WTC11 (cell line): ENCODE results near the gene TFF1. TPM values are rescaled to one million over a fixed set of nuclear protein-coding genes. Genes with fewer than 3 reads are reported as not detected.

ENCODE experiments used
- ATAC-seq: fragments of 200-7000 bp; cut with Tn5 transposase; 2 replicates; pipeline ENCODE4 v1.10.0; 2021; ENCODE audit warnings: mild to moderate bottlenecking, moderate library complexity
- CTCF ChIA-PET: fragments of 300-600 bp; sonication (Branson Sonifier 250); formaldehyde crosslinking; loops from one replicate; lab custom pipeline; 2021; ENCODE audit warnings: antibody characterized with exemption; lab: Charles Lee
- POLR2A ChIA-PET: fragments of 350-600 bp; sonication (Branson Sonifier 250); formaldehyde crosslinking; loops from one replicate; lab custom pipeline; 2021; ENCODE audit warnings: antibody characterized with exemption; lab: Charles Lee
- DNase-seq: peaks from one replicate; pipeline ENCODE4 v3.0.0; 2021; ENCODE audit warnings: low spot score
- H3K27ac Mint-ChIP-seq: 2 replicates; pipeline ENCODE4 v1.8.0; 2021; ENCODE audit warnings: mixed read lengths
- H3K27me3 Mint-ChIP-seq: 2 replicates; pipeline ENCODE4 v1.8.0; 2021; ENCODE audit warnings: low read depth, mild to moderate bottlenecking, moderate library complexity, mixed read lengths
- H3K36me3 Mint-ChIP-seq: 2 replicates; pipeline ENCODE4 v1.8.0; 2021; ENCODE audit warnings: mixed read lengths
- H3K4me1 Mint-ChIP-seq: 2 replicates; pipeline ENCODE4 v1.8.0; 2022; ENCODE audit warnings: mixed read lengths
- H3K4me3 Mint-ChIP-seq: 2 replicates; pipeline ENCODE4 v1.8.0; 2021; ENCODE audit warnings: mild to moderate bottlenecking, moderate library complexity, mixed read lengths
- H3K9me3 Mint-ChIP-seq: 2 replicates; pipeline ENCODE4 v1.8.0; 2021; ENCODE audit warnings: mixed read lengths
- FOXJ3 ChIP-seq: sonication (generic); formaldehyde crosslinking; IDR thresholded peaks from 2 replicates; pipeline ENCODE4 v1.9.0; 2021; ENCODE audit warnings: missing genetic modification reagents, mild to moderate bottlenecking, borderline replicate concordance
- HMGXB4 ChIP-seq: sonication (generic); formaldehyde crosslinking; IDR thresholded peaks from 2 replicates; pipeline ENCODE4 v1.8.1; 2023; ENCODE audit warnings: mild to moderate bottlenecking, moderate library complexity, missing genetic modification reagents
- NFE2L1 ChIP-seq: sonication (generic); formaldehyde crosslinking; IDR thresholded peaks from 2 replicates; pipeline ENCODE4 v1.8.1; 2023; ENCODE audit warnings: missing genetic modification reagents
- SMAD3 ChIP-seq: sonication (generic); formaldehyde crosslinking; IDR thresholded peaks from 2 replicates; pipeline ENCODE4 v1.8.0; 2022; ENCODE audit warnings: missing genetic modification reagents, mild to moderate bottlenecking, borderline replicate concordance
- SMAD4 ChIP-seq: sonication (generic); formaldehyde crosslinking; IDR thresholded peaks from 2 replicates; pipeline ENCODE4 v1.8.0; 2022; ENCODE audit warnings: mild to moderate bottlenecking, missing genetic modification reagents
- TEAD1 ChIP-seq: sonication (generic); formaldehyde crosslinking; IDR thresholded peaks from 2 replicates; pipeline ENCODE4 v1.8.0; 2022; ENCODE audit warnings: mild to moderate bottlenecking, missing genetic modification reagents
- TP53 ChIP-seq: sonication (generic); formaldehyde crosslinking; IDR thresholded peaks from 2 replicates; pipeline ENCODE4 v1.8.1; 2023; ENCODE audit warnings: mild to moderate bottlenecking, missing genetic modification reagents
- ZNF138 ChIP-seq: sonication (generic); formaldehyde crosslinking; conservative IDR thresholded peaks from 2 replicates; pipeline ENCODE4 v1.8.1; 2022; ENCODE audit warnings: mild to moderate bottlenecking, moderate library complexity, missing genetic modification reagents
- ZNF512 ChIP-seq: sonication (generic); formaldehyde crosslinking; IDR thresholded peaks from 2 replicates; pipeline ENCODE4 v1.8.1; 2022; ENCODE audit warnings: missing genetic modification reagents, borderline replicate concordance
- total RNA-seq: library from RNA; stranded (reverse); gene quantifications from 3 replicates; pipeline ENCODE4 v1.2.3, GENCODE V29; 2021
- TF ChIP-seq, protein P1 (sequence below): sonication (generic); formaldehyde crosslinking; IDR thresholded peaks from 2 replicates; pipeline ENCODE4 v1.8.0; 2022; ENCODE audit warnings: missing genetic modification reagents
- TF ChIP-seq, protein P2 (sequence below): sonication (generic); formaldehyde crosslinking; IDR thresholded peaks from 2 replicates; pipeline ENCODE4 v1.8.1; 2023; ENCODE audit warnings: mild to moderate bottlenecking, missing genetic modification reagents, moderate library complexity
- TF ChIP-seq, protein P3 (sequence below): fragments of 250-450 bp; sonication (Bioruptor Pico); IDR thresholded peaks from 2 replicates; pipeline ENCODE4 v1.9.0; 2021; ENCODE audit warnings: mild to moderate bottlenecking, borderline replicate concordance
- TF ChIP-seq, protein P4 (sequence below): sonication (generic); formaldehyde crosslinking; IDR thresholded peaks from 2 replicates; pipeline ENCODE4 v1.8.1; 2023; ENCODE audit warnings: mild to moderate bottlenecking, missing genetic modification reagents

The TFF1 gene
- total RNA-seq, 1 experiment from 2014 or later: 0.81 TPM

- H3K36me3 Mint-ChIP-seq: no peaks in the 10 kb centered on the region
- TF ChIP-seq HMGXB4 (CRISPR knock-in tag) (no peak), NFE2L1 (no peak), TP53 (CRISPR knock-in tag) (no peak), FOXJ3 (CRISPR knock-in tag) (no peak), SMAD3 (no peak), ZNF138 (CRISPR knock-in tag) (no peak), TEAD1 (no peak), ZNF512 (CRISPR knock-in tag) (no peak), SMAD4 (CRISPR knock-in tag) (no peak)
- TF ChIP-seq, protein P1, sequence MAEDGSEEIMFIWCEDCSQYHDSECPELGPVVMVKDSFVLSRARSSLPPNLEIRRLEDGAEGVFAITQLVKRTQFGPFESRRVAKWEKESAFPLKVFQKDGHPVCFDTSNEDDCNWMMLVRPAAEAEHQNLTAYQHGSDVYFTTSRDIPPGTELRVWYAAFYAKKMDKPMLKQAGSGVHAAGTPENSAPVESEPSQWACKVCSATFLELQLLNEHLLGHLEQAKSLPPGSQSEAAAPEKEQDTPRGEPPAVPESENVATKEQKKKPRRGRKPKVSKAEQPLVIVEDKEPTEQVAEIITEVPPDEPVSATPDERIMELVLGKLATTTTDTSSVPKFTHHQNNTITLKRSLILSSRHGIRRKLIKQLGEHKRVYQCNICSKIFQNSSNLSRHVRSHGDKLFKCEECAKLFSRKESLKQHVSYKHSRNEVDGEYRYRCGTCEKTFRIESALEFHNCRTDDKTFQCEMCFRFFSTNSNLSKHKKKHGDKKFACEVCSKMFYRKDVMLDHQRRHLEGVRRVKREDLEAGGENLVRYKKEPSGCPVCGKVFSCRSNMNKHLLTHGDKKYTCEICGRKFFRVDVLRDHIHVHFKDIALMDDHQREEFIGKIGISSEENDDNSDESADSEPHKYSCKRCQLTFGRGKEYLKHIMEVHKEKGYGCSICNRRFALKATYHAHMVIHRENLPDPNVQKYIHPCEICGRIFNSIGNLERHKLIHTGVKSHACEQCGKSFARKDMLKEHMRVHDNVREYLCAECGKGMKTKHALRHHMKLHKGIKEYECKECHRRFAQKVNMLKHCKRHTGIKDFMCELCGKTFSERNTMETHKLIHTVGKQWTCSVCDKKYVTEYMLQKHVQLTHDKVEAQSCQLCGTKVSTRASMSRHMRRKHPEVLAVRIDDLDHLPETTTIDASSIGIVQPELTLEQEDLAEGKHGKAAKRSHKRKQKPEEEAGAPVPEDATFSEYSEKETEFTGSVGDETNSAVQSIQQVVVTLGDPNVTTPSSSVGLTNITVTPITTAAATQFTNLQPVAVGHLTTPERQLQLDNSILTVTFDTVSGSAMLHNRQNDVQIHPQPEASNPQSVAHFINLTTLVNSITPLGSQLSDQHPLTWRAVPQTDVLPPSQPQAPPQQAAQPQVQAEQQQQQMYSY (CRISPR knock-in tag): no peak
- TF ChIP-seq, protein P2, sequence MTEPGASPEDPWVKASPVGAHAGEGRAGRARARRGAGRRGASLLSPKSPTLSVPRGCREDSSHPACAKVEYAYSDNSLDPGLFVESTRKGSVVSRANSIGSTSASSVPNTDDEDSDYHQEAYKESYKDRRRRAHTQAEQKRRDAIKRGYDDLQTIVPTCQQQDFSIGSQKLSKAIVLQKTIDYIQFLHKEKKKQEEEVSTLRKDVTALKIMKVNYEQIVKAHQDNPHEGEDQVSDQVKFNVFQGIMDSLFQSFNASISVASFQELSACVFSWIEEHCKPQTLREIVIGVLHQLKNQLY: no peak
- TF ChIP-seq, protein P3, sequence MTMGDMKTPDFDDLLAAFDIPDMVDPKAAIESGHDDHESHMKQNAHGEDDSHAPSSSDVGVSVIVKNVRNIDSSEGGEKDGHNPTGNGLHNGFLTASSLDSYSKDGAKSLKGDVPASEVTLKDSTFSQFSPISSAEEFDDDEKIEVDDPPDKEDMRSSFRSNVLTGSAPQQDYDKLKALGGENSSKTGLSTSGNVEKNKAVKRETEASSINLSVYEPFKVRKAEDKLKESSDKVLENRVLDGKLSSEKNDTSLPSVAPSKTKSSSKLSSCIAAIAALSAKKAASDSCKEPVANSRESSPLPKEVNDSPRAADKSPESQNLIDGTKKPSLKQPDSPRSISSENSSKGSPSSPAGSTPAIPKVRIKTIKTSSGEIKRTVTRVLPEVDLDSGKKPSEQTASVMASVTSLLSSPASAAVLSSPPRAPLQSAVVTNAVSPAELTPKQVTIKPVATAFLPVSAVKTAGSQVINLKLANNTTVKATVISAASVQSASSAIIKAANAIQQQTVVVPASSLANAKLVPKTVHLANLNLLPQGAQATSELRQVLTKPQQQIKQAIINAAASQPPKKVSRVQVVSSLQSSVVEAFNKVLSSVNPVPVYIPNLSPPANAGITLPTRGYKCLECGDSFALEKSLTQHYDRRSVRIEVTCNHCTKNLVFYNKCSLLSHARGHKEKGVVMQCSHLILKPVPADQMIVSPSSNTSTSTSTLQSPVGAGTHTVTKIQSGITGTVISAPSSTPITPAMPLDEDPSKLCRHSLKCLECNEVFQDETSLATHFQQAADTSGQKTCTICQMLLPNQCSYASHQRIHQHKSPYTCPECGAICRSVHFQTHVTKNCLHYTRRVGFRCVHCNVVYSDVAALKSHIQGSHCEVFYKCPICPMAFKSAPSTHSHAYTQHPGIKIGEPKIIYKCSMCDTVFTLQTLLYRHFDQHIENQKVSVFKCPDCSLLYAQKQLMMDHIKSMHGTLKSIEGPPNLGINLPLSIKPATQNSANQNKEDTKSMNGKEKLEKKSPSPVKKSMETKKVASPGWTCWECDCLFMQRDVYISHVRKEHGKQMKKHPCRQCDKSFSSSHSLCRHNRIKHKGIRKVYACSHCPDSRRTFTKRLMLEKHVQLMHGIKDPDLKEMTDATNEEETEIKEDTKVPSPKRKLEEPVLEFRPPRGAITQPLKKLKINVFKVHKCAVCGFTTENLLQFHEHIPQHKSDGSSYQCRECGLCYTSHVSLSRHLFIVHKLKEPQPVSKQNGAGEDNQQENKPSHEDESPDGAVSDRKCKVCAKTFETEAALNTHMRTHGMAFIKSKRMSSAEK (CRISPR knock-in tag): no peak
- TF ChIP-seq, protein P4, sequence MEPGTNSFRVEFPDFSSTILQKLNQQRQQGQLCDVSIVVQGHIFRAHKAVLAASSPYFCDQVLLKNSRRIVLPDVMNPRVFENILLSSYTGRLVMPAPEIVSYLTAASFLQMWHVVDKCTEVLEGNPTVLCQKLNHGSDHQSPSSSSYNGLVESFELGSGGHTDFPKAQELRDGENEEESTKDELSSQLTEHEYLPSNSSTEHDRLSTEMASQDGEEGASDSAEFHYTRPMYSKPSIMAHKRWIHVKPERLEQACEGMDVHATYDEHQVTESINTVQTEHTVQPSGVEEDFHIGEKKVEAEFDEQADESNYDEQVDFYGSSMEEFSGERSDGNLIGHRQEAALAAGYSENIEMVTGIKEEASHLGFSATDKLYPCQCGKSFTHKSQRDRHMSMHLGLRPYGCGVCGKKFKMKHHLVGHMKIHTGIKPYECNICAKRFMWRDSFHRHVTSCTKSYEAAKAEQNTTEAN (CRISPR knock-in tag): no peak
- CTCF ChIA-PET: interaction anchor here (1.9 to 2.0 kb wide), 2 partner anchors 35 to 63 kb away, joined by 8 to 10 read pairs; no protein-coding TSS in a partner anchor
- peaks cover 12% of the 10 kb centered on the region for H3K4me1 Mint-ChIP-seq
- POLR2A ChIA-PET: no interaction called here
- no peaks in the 10 kb centered on the region; the same call in 1 of the 2 replicates for H3K27me3 Mint-ChIP-seq
- no peaks in the 10 kb centered on the region for H3K9me3 Mint-ChIP-seq
- H3K27ac Mint-ChIP-seq: no peak overlapping the region
- no peak overlapping the region for H3K4me3 Mint-ChIP-seq
- DNase-seq: no peak
- no peak for ATAC-seq
Observed at GRCh38 chr21:42373196-42373907, 7.0 kb upstream of the TFF1 start.
